NCI-H146 (cell line): ENCODE results near the gene KLHL41.
"Not testable (repeated sequence)": the region's sequence is repeated elsewhere in the genome, so short reads cannot be mapped to it uniquely, and the experiment has no call there.

ENCODE experiments used
- DNase-seq: peaks from one replicate; lab custom pipeline; 2025; lab: John Stamatoyannopoulos, UW

Gene KLHL41

GRCh38 chr2:169572821-169573159 lies 63.3 kb downstream of the KLHL41 start:
- no peak for DNase-seq

GRCh38 chr2:169573160-169573973 lies 63.9 kb downstream of the KLHL41 start, which contains the start of gene FASTKD1:
Gene FASTKD1, minus strand, starts transcription at chr2:169573865. Its CDS starts 1,836 bp downstream, at chr2:169572029.
- peak; percentile 88 for DNase-seq

GRCh38 chr2:169573974-169574299 lies 64.4 kb downstream of the KLHL41 start:
- DNase-seq, result no peak

- not testable (repeated sequence) for DNase-seq
Measured at GRCh38 chr2:169574539-169574938, 65.0 kb downstream of the KLHL41 start.

- DNase-seq, result not testable (repeated sequence)
Measured at GRCh38 chr2:169575264-169575663, 65.8 kb downstream of the KLHL41 start.
